ENCODE data around the gene FAT1.

GRCh38 chr4:186752325-186752724 is 28.7 kb upstream of the FAT1 start:
- TF ChIP-seq CTCF (IDR thresholded peaks at IDR 0.05) = no peak
- no peak for TF ChIP-seq POLR2A (IDR thresholded peaks at IDR 0.05)
